NT2/D1 (cell line): ENCODE results near the gene GAP43.
A peak's percentile ranks its signal among the peaks of the same experiment; 100 is the strongest.

Source experiments
- DNase-seq: peaks from one replicate; pipeline ENCODE4 v3.0.0-alpha.2; 2011; ENCODE audit warnings: low read depth, low spot score
- H3K27me3 ChIP-seq: 2 replicates; pipeline ENCODE4 v1.6.0; 2011; ENCODE audit warnings: mild to moderate bottlenecking; ENCODE audit not compliant: insufficient read length, insufficient read depth
- H3K36me3 ChIP-seq: 2 replicates; pipeline ENCODE4 v1.6.1; 2011; ENCODE audit warnings: mild to moderate bottlenecking, low read length, mixed read lengths; ENCODE audit not compliant: insufficient read depth, insufficient read length
- H3K4me1 ChIP-seq: 2 replicates; pipeline ENCODE4 v1.5.1; 2011; ENCODE audit not compliant: insufficient read depth, insufficient read length
- H3K4me3 ChIP-seq: 2 replicates; pipeline ENCODE4 v1.5.1; 2011; ENCODE audit warnings: low read depth; ENCODE audit not compliant: insufficient read length
- H3K9ac ChIP-seq: 2 replicates; pipeline ENCODE4 v1.6.0; 2011; ENCODE audit warnings: low read depth; ENCODE audit not compliant: insufficient read length
- H3K9me3 ChIP-seq: 2 replicates; pipeline ENCODE4 v1.5.1; 2011; ENCODE audit warnings: mild to moderate bottlenecking, low read length; ENCODE audit not compliant: insufficient read depth
- SUZ12 ChIP-seq: IDR thresholded peaks from 2 replicates; pipeline ENCODE4 v1.6.1; 2011; ENCODE audit not compliant: insufficient read length, insufficient read depth; ENCODE audit errors: extremely low read depth
- YY1 ChIP-seq: IDR thresholded peaks from 2 replicates; pipeline ENCODE4 v1.6.1; 2011; ENCODE audit not compliant: insufficient read length, insufficient read depth
- ZNF274 ChIP-seq: IDR thresholded peaks from 2 replicates; pipeline ENCODE4 v1.6.1; 2011; ENCODE audit warnings: mild to moderate bottlenecking, low read depth, low read length

Gene GAP43

DNA sequence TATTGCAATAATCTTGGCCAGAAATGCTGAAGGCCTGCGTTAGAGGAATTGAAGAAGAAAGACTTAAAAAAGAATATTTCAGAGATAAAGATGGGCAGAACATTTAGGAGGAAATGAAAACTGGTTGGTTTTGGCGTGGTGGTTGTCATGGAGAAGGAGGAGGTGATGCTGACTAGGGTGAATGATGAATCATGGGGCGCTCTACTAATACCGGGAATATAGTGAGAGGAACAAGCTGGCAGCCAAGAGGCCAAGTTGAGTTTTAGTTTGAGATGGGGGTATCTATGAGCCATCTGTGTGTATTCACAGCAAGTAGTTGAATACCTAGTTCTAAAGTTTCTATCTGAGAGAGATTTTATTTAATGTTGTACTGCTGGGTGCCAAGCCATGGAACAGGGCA, 6.8 kb upstream of the GAP43 start:
- DNase-seq = no peak
- Histone ChIP-seq H3K27me3 (no peaks in the 10 kb centered on the region), H3K4me3 (no peak overlapping the region), H3K9me3 (no peaks in the 10 kb centered on the region), H3K9ac (no peak overlapping the region), H3K36me3 (no peaks in the 10 kb centered on the region), H3K4me1 (no peaks in the 10 kb centered on the region)
- no peak for TF ChIP-seq SUZ12
- TF ChIP-seq ZNF274 = no peak
- TF ChIP-seq YY1 = no peak

GRCh38 chr3:115617591-115617990, 5.7 kb upstream of the GAP43 start:
- no peaks in the 10 kb centered on the region for H3K9me3 ChIP-seq
- no peak for DNase-seq
- no peaks in the 10 kb centered on the region for H3K4me1 ChIP-seq
- H3K9ac ChIP-seq = no peak overlapping the region
- H3K27me3 ChIP-seq = no peaks in the 10 kb centered on the region
- H3K4me3 ChIP-seq = no peak overlapping the region
- H3K36me3 ChIP-seq = no peaks in the 10 kb centered on the region
- TF ChIP-seq SUZ12 = no peak

GRCh38 chr3:115624029-115624741, 875 bp downstream of the GAP43 start:
- Histone ChIP-seq H3K36me3 (no peaks in the 10 kb centered on the region), H3K9ac (peak overlapping the region; percentile 46), H3K4me1 (peaks cover 3% of the 10 kb centered on the region), H3K27me3 (peaks cover 3% of the 10 kb centered on the region), H3K4me3 (peak overlapping the region; percentile 54), H3K9me3 (no peaks in the 10 kb centered on the region)
- TF ChIP-seq SUZ12 = no peak
- no peak for TF ChIP-seq YY1
- no peak for TF ChIP-seq ZNF274
- no peak for DNase-seq

DNA sequence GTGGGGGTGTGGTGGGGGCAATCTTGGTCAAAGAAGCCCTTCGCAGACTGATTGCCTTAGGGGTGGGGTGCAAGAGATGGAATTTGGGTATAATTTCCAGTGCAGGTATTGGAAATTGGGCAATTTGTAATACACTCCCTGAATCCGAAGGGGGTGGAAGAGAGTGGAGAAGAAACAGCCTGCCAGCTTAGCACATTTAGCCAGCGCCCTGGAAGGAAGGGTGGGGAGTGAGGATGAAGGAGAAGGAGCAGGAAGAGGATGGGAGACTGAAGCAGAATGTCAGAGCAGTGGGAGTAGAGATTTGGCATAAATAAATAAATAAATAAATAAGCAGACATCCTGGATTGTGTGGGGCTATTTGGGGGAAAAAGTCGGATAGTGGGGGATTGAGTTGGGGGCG, 1.6 kb downstream of the GAP43 start:
- peaks cover 3% of the 10 kb centered on the region for H3K4me1 ChIP-seq

DNA sequence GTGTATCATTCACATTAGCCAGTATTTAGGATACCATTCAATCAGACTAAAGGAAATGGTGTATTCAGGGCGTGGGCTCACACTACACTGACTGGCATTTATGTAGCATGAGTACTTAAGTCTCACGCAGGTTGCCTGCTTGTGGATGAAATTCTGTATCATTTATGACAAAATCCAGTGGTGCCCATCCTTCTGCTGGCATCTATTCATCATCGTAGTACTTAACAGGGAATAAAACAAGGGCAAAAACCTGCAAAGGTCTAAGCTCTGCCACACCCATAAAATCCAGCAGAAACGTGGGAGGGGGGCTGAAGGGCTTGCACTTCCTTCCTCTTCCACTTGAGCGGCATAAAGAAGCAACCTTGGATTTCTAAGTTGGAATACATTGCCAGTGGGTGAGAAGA, 2.7 kb downstream of the GAP43 start:
- H3K36me3 ChIP-seq = no peaks in the 10 kb centered on the region
- no peak overlapping the region for H3K9ac ChIP-seq
- peaks cover 3% of the 10 kb centered on the region for H3K27me3 ChIP-seq
- H3K4me3 ChIP-seq = no peak overlapping the region
- no peaks in the 10 kb centered on the region for H3K9me3 ChIP-seq
- H3K4me1 ChIP-seq = peaks cover 3% of the 10 kb centered on the region
- TF ChIP-seq ZNF274 (no peak), YY1 (no peak), SUZ12 (no peak)
- DNase-seq = no peak

More for the DNA sequence above, 1.6 kb downstream of the GAP43 start:
- Histone ChIP-seq H3K9me3 (no peaks in the 10 kb centered on the region), H3K4me3 (peak overlapping the region; percentile 54), H3K36me3 (no peaks in the 10 kb centered on the region), H3K9ac (no peak overlapping the region), H3K27me3 (peaks cover 3% of the 10 kb centered on the region)
- no peak for DNase-seq
- no peak for TF ChIP-seq YY1
- no peak for TF ChIP-seq ZNF274
- TF ChIP-seq SUZ12 = no peak

GRCh38 chr3:115626721-115627120, 3.4 kb downstream of the GAP43 start:
- H3K4me1 ChIP-seq = peaks cover 3% of the 10 kb centered on the region
- DNase-seq = no peak

DNA sequence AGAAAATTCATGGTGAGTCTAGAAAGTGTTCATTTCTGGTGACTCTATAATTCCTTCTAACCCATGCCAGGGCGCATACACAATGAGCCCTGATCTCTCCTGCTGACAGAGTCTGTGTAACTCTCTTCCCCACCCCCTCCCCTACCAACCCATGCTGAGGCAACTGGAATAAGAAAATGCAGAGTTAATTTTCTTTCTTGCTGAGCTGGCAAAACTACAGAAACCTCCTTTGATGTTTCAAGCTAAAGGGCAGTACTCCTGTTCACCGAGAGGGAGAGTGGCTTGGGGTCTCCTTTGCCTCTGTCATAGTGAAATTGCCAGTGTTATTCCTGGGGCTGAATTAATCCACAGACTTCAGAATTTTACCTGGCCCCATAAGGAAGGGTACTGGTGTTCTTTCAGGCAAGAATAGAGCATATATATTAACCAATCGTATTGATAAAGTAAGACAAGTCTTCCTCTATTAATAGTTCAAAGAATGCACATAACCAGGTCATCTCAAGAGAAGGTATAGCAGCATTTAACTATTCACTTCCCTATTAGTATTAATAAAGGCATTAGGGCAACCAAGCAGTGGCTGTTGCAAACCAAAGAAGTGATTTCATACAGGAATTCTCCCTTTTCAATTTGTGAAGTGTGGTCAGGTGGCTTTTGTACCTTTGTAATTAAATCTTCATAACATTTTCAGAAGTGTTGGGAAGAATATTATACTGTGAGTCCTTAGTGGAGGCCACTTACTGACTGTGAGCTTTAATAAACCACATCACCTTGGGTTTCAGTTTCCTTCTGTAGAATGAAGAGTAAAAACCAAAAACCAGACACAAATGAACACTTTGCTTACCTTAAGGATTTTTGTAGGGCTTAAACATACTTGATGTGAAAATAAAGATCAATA, 4.1 kb downstream of the GAP43 start:
- TF ChIP-seq SUZ12 (no peak), ZNF274 (no peak), YY1 (no peak)
- DNase-seq = no peak
- H3K4me1 ChIP-seq = peaks cover 3% of the 10 kb centered on the region

More at GRCh38 chr3:115626721-115627120, 3.4 kb downstream of the GAP43 start:
- Histone ChIP-seq H3K9ac (no peak overlapping the region), H3K27me3 (peaks cover 3% of the 10 kb centered on the region), H3K36me3 (no peaks in the 10 kb centered on the region), H3K4me3 (no peak overlapping the region), H3K9me3 (no peaks in the 10 kb centered on the region)
- TF ChIP-seq ZNF274 = no peak
- no peak for TF ChIP-seq SUZ12
- TF ChIP-seq YY1 = no peak

More for the DNA sequence above, 4.1 kb downstream of the GAP43 start:
- Histone ChIP-seq H3K4me3 (no peak overlapping the region), H3K27me3 (peaks cover 3% of the 10 kb centered on the region), H3K9ac (no peak overlapping the region), H3K36me3 (no peaks in the 10 kb centered on the region), H3K9me3 (no peaks in the 10 kb centered on the region)
